Measurements from ENCODE around the gene LMOD3.

Gene LMOD3

GRCh38 chr3:69072928-69073327, 49.5 kb downstream of the LMOD3 start:
- H3K4me1 ChIP-seq (ENCODE audit: control insufficient read depth in 2 of 2, insufficient read depth in 2 of 2, low read length in 2 of 2): no peaks in the 10 kb centered on the region
- H3K9me3 ChIP-seq (ENCODE audit: control insufficient read depth in 2 of 2, low read length in 2 of 2): no peaks in the 10 kb centered on the region
- H3K4me3 ChIP-seq (ENCODE audit: low read length in 2 of 2): no peak overlapping the region
- H3K27ac ChIP-seq (ENCODE audit: low read depth in 2 of 2, low read length in 2 of 2): no peak overlapping the region
- H3K36me3 ChIP-seq (ENCODE audit: control insufficient read depth in 2 of 2, insufficient read depth in 2 of 2, low read length in 2 of 2): peaks cover 13 to 14% of the 10 kb centered on the region in 2 donors
- no peak overlapping the region for H3K9ac ChIP-seq (ENCODE audit: low read depth in 1 of 2, low read length in 2 of 2)
- H3K27me3 ChIP-seq (ENCODE audit: control insufficient read depth in 2 of 2, insufficient read depth in 2 of 2, low read length in 2 of 2): no peaks in the 10 kb centered on the region

GRCh38 chr3:69066121-69066520, 56.3 kb downstream of the LMOD3 start:
- no peaks in the 10 kb centered on the region for H3K9me3 ChIP-seq (ENCODE audit: control insufficient read depth in 2 of 2, low read length in 2 of 2)
- no peak overlapping the region for H3K27ac ChIP-seq (ENCODE audit: low read depth in 2 of 2, low read length in 2 of 2)
- peaks cover 23 to 24% of the 10 kb centered on the region in 2 donors for H3K36me3 ChIP-seq (ENCODE audit: control insufficient read depth in 2 of 2, insufficient read depth in 2 of 2, low read length in 2 of 2)
- no peaks in the 10 kb centered on the region for H3K4me1 ChIP-seq (ENCODE audit: control insufficient read depth in 2 of 2, insufficient read depth in 2 of 2, low read length in 2 of 2)
- H3K4me3 ChIP-seq (ENCODE audit: low read length in 2 of 2): no peak overlapping the region
- H3K27me3 ChIP-seq (ENCODE audit: control insufficient read depth in 2 of 2, insufficient read depth in 2 of 2, low read length in 2 of 2): no peaks in the 10 kb centered on the region
- no peak overlapping the region for H3K9ac ChIP-seq (ENCODE audit: low read depth in 1 of 2, low read length in 2 of 2)

GRCh38 chr3:69065318-69065964, 57.0 kb downstream of the LMOD3 start:
- Histone ChIP-seq H3K9me3 (ENCODE audit: control insufficient read depth in 2 of 2, low read length in 2 of 2) (no peaks in the 10 kb centered on the region), H3K9ac (ENCODE audit: low read depth in 1 of 2, low read length in 2 of 2) (no peak overlapping the region), H3K27me3 (ENCODE audit: control insufficient read depth in 2 of 2, insufficient read depth in 2 of 2, low read length in 2 of 2) (no peaks in the 10 kb centered on the region), H3K4me3 (ENCODE audit: low read length in 2 of 2) (no peak overlapping the region), H3K27ac (ENCODE audit: low read depth in 2 of 2, low read length in 2 of 2) (no peak overlapping the region), H3K36me3 (ENCODE audit: control insufficient read depth in 2 of 2, insufficient read depth in 2 of 2, low read length in 2 of 2) (peaks cover 24 to 30% of the 10 kb centered on the region in 2 donors), H3K4me1 (ENCODE audit: control insufficient read depth in 2 of 2, insufficient read depth in 2 of 2, low read length in 2 of 2) (no peaks in the 10 kb centered on the region)

GRCh38 chr3:69063636-69064035, 58.8 kb downstream of the LMOD3 start:
- Histone ChIP-seq H3K9ac (ENCODE audit: low read depth in 1 of 2, low read length in 2 of 2) (no peak overlapping the region), H3K4me3 (ENCODE audit: low read length in 2 of 2) (no peak overlapping the region), H3K9me3 (ENCODE audit: control insufficient read depth in 2 of 2, low read length in 2 of 2) (no peaks in the 10 kb centered on the region), H3K27me3 (ENCODE audit: control insufficient read depth in 2 of 2, insufficient read depth in 2 of 2, low read length in 2 of 2) (no peaks in the 10 kb centered on the region), H3K36me3 (ENCODE audit: control insufficient read depth in 2 of 2, insufficient read depth in 2 of 2, low read length in 2 of 2) (peaks cover 37 to 43% of the 10 kb centered on the region in 2 donors), H3K27ac (ENCODE audit: low read depth in 2 of 2, low read length in 2 of 2) (no peak overlapping the region), H3K4me1 (ENCODE audit: control insufficient read depth in 2 of 2, insufficient read depth in 2 of 2, low read length in 2 of 2) (no peaks in the 10 kb centered on the region)

GRCh38 chr3:69059688-69060087, 62.7 kb downstream of the LMOD3 start:
- H3K27me3 ChIP-seq (ENCODE audit: control insufficient read depth in 2 of 2, insufficient read depth in 2 of 2, low read length in 2 of 2): no peaks in the 10 kb centered on the region
- H3K9ac ChIP-seq (ENCODE audit: low read depth in 1 of 2, low read length in 2 of 2): no peak overlapping the region
- no peaks in the 10 kb centered on the region for H3K9me3 ChIP-seq (ENCODE audit: control insufficient read depth in 2 of 2, low read length in 2 of 2)
- no peaks in the 10 kb centered on the region for H3K4me1 ChIP-seq (ENCODE audit: control insufficient read depth in 2 of 2, insufficient read depth in 2 of 2, low read length in 2 of 2)
- H3K4me3 ChIP-seq (ENCODE audit: low read length in 2 of 2): no peak overlapping the region
- H3K27ac ChIP-seq (ENCODE audit: low read depth in 2 of 2, low read length in 2 of 2): no peak overlapping the region
- peaks cover 52 to 57% of the 10 kb centered on the region in 2 donors for H3K36me3 ChIP-seq (ENCODE audit: control insufficient read depth in 2 of 2, insufficient read depth in 2 of 2, low read length in 2 of 2)

- Histone ChIP-seq H3K9me3 (ENCODE audit: control insufficient read depth in 2 of 2, low read length in 2 of 2) (no peaks in the 10 kb centered on the region), H3K9ac (ENCODE audit: low read depth in 1 of 2, low read length in 2 of 2) (no peak overlapping the region), H3K27ac (ENCODE audit: low read depth in 2 of 2, low read length in 2 of 2) (peak overlapping the region in 1 of 2 donors; percentile 12), H3K27me3 (ENCODE audit: control insufficient read depth in 2 of 2, insufficient read depth in 2 of 2, low read length in 2 of 2) (no peaks in the 10 kb centered on the region), H3K4me1 (ENCODE audit: control insufficient read depth in 2 of 2, insufficient read depth in 2 of 2, low read length in 2 of 2) (no peaks in the 10 kb centered on the region), H3K36me3 (ENCODE audit: control insufficient read depth in 2 of 2, insufficient read depth in 2 of 2, low read length in 2 of 2) (peaks cover 54 to 59% of the 10 kb centered on the region in 2 donors), H3K4me3 (ENCODE audit: low read length in 2 of 2) (no peak overlapping the region)
Observed at GRCh38 chr3:69058947-69059224, 63.5 kb downstream of the LMOD3 start.

- Histone ChIP-seq H3K4me1 (ENCODE audit: control insufficient read depth in 2 of 2, insufficient read depth in 2 of 2, low read length in 2 of 2) (no peaks in the 10 kb centered on the region), H3K36me3 (ENCODE audit: control insufficient read depth in 2 of 2, insufficient read depth in 2 of 2, low read length in 2 of 2) (peaks cover 54 to 59% of the 10 kb centered on the region in 2 donors)
Observed at GRCh38 chr3:69058180-69058946, 64.0 kb downstream of the LMOD3 start.

More at GRCh38 chr3:69058180-69058946, 64.0 kb downstream of the LMOD3 start:
- no peaks in the 10 kb centered on the region for H3K9me3 ChIP-seq (ENCODE audit: control insufficient read depth in 2 of 2, low read length in 2 of 2)
- no peaks in the 10 kb centered on the region for H3K27me3 ChIP-seq (ENCODE audit: control insufficient read depth in 2 of 2, insufficient read depth in 2 of 2, low read length in 2 of 2)
- no peak overlapping the region for H3K9ac ChIP-seq (ENCODE audit: low read depth in 1 of 2, low read length in 2 of 2)
- H3K27ac ChIP-seq (ENCODE audit: low read depth in 2 of 2, low read length in 2 of 2): peak overlapping the region in 1 of 2 donors; percentile 12
- H3K4me3 ChIP-seq (ENCODE audit: low read length in 2 of 2): no peak overlapping the region

Data from mucosa of rectum (tissue), 2 donors.